WTC11 (cell line): ENCODE results near the gene ELOVL6.

ENCODE experiments used
- HMGXB4 ChIP-seq: sonication (generic); formaldehyde crosslinking; IDR thresholded peaks from 2 replicates; pipeline ENCODE4 v1.8.1; 2023; ENCODE audit warnings: mild to moderate bottlenecking, moderate library complexity, missing genetic modification reagents
- MAX ChIP-seq: sonication (generic); formaldehyde crosslinking; IDR thresholded peaks from 2 replicates; pipeline ENCODE4 v1.8.0; 2022; ENCODE audit warnings: mild to moderate bottlenecking, missing genetic modification reagents
- NR3C1 ChIP-seq: sonication (generic); formaldehyde crosslinking; conservative IDR thresholded peaks from 2 replicates; pipeline ENCODE4 v1.8.1; 2023; ENCODE audit warnings: low read depth, mild to moderate bottlenecking, missing genetic modification reagents
- SMAD3 ChIP-seq: sonication (generic); formaldehyde crosslinking; IDR thresholded peaks from 2 replicates; pipeline ENCODE4 v1.8.0; 2022; ENCODE audit warnings: missing genetic modification reagents, mild to moderate bottlenecking, borderline replicate concordance
- SP1 ChIP-seq: sonication (generic); formaldehyde crosslinking; conservative IDR thresholded peaks from 2 replicates; pipeline ENCODE4 v1.8.1; 2022; ENCODE audit warnings: missing genetic modification reagents
- TF ChIP-seq, protein P1 (sequence below): sonication (generic); formaldehyde crosslinking; IDR thresholded peaks from 2 replicates; pipeline ENCODE4 v1.8.1; 2022; ENCODE audit warnings: low read depth, missing genetic modification reagents, borderline replicate concordance

GRCh38 chr4:110197529-110198042, 829 bp downstream of the ELOVL6 start:
- TF ChIP-seq, protein P1, sequence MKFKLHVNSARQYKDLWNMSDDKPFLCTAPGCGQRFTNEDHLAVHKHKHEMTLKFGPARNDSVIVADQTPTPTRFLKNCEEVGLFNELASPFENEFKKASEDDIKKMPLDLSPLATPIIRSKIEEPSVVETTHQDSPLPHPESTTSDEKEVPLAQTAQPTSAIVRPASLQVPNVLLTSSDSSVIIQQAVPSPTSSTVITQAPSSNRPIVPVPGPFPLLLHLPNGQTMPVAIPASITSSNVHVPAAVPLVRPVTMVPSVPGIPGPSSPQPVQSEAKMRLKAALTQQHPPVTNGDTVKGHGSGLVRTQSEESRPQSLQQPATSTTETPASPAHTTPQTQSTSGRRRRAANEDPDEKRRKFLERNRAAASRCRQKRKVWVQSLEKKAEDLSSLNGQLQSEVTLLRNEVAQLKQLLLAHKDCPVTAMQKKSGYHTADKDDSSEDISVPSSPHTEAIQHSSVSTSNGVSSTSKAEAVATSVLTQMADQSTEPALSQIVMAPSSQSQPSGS (CRISPR knock-in tag), result no peak
- TF ChIP-seq NR3C1 (CRISPR knock-in tag) (no peak), HMGXB4 (0 out of 2 replicates have a peak, but pooled peaks have one; percentile 3), SP1 (CRISPR knock-in tag) (no peak), MAX (CRISPR knock-in tag) (no peak), SMAD3 (0 out of 2 replicates have a peak, but pooled peaks have one; percentile 39)
